Esophagus squamous epithelium (tissue), 4 donors: ENCODE data around the gene R3HCC1L.

Source experiments
- POLR2A ChIP-seq, 4 donors: fragments of 450-650 bp; IDR thresholded peaks; one replicate each; pipeline ENCODE4 v1.6.1; 2017; ENCODE audit warnings: antibody characterized with exemption in 4 of 4, mild to moderate bottlenecking in 4 of 4, moderate library complexity in 3 of 4
- TF ChIP-seq, protein P1 (sequence below), 6 experiments: fragments of 450-650 bp in 4 of 6; fragments of 200-600 bp in 2 of 6; sonication (generic) in 2 of 6; IDR thresholded peaks; one replicate each; pipeline ENCODE4 v1.5.1; 2016 to 2019; ENCODE audit warnings: antibody characterized with exemption in 6 of 6, mild to moderate bottlenecking in 4 of 6, moderate library complexity in 4 of 6

DNA sequence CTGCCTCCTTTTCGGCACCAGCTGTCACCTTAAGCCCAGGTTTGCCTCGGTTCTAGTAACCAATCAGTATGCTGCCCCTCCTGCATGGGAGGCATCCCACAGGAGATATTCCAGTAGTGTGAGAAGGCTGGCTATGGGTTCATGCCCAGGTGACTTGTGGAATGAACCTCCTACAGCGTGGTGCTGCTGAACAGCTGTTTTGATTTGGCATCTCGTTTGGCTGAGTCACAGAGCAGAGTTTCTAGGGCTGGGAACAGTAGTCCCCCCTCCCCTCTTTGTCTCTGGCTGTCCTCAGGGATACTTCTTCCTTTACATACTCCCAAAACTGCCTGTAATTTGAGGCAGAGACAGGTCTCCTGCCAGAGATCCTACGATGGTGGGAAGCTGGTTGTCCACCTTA lies 16.1 kb downstream of the R3HCC1L start:
- TF ChIP-seq, protein P1, sequence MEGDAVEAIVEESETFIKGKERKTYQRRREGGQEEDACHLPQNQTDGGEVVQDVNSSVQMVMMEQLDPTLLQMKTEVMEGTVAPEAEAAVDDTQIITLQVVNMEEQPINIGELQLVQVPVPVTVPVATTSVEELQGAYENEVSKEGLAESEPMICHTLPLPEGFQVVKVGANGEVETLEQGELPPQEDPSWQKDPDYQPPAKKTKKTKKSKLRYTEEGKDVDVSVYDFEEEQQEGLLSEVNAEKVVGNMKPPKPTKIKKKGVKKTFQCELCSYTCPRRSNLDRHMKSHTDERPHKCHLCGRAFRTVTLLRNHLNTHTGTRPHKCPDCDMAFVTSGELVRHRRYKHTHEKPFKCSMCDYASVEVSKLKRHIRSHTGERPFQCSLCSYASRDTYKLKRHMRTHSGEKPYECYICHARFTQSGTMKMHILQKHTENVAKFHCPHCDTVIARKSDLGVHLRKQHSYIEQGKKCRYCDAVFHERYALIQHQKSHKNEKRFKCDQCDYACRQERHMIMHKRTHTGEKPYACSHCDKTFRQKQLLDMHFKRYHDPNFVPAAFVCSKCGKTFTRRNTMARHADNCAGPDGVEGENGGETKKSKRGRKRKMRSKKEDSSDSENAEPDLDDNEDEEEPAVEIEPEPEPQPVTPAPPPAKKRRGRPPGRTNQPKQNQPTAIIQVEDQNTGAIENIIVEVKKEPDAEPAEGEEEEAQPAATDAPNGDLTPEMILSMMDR (IDR thresholded peaks at IDR 0.05) = no peak
- no peak for TF ChIP-seq POLR2A (IDR thresholded peaks at IDR 0.05)
